Stimulated activated CD4-positive, alpha-beta T cell treated with anti-CD3 and anti-CD28 coated beads, Interleukin-1b, Interleukin-23, amount 100 ng/mL, for 1 hour (primary cell): Measurements from ENCODE around the gene TRIM38.
"Not testable (repeated sequence)": the region's sequence is repeated elsewhere in the genome, so short reads cannot be mapped to it uniquely, and the experiment has no call there.

Experiments
- DNase-seq, 2 donors: peaks; one replicate each; pipeline ENCODE4 v3.0.0-alpha.2; 2020; ENCODE audit warnings: low read depth in 2 of 2

TRIM38 gene, protein sequence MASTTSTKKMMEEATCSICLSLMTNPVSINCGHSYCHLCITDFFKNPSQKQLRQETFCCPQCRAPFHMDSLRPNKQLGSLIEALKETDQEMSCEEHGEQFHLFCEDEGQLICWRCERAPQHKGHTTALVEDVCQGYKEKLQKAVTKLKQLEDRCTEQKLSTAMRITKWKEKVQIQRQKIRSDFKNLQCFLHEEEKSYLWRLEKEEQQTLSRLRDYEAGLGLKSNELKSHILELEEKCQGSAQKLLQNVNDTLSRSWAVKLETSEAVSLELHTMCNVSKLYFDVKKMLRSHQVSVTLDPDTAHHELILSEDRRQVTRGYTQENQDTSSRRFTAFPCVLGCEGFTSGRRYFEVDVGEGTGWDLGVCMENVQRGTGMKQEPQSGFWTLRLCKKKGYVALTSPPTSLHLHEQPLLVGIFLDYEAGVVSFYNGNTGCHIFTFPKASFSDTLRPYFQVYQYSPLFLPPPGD

GRCh38 chr6:25962149-25963127 is at the start of gene TRIM38:
Gene TRIM38 (plus strand): TSS chr6:25962802. CDS start chr6:25966523, 3,721 bp downstream.
- peak; percentile 22 to 53 for DNase-seq

DNA sequence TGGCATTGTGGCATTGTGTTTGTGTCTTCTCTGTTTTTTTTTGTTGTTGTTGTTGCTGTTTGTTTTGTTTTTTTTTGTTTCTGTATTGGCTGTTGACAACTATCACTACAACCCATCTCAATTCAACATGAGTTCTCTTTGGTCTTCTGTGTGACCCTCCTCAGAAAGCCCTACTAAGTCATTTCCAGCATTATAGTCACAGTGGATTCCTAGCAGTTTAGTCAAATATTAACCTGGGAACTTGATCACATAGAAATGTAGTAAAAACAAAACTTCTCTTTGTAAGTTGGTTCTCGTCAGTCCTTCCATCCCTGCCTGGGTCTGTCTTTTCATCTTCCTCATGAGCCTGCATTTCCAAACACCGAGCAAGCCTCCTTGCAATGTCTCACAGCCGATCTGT is 48.9 kb upstream of the TRIM38 start:
- DNase-seq = no peak

DNA sequence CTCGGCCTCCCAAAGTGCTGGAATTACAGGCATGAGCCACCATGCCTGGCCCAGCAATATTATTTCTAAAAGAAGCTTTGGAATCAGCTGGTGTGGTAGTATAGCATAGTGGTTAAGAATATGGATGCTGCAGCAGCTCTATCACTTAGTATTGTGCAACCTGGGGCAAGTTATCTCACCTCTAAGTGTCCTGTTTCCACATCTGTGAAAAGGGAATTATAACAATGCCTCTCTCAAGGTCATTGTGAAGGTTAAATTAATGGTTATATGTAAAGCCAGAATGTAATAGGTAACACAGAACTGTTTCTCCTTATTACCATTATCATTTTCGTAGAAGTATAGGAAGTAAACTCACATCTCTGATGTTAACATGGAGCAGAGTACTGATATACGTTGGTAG is 46.3 kb upstream of the TRIM38 start:
- DNase-seq = no peak

DNA sequence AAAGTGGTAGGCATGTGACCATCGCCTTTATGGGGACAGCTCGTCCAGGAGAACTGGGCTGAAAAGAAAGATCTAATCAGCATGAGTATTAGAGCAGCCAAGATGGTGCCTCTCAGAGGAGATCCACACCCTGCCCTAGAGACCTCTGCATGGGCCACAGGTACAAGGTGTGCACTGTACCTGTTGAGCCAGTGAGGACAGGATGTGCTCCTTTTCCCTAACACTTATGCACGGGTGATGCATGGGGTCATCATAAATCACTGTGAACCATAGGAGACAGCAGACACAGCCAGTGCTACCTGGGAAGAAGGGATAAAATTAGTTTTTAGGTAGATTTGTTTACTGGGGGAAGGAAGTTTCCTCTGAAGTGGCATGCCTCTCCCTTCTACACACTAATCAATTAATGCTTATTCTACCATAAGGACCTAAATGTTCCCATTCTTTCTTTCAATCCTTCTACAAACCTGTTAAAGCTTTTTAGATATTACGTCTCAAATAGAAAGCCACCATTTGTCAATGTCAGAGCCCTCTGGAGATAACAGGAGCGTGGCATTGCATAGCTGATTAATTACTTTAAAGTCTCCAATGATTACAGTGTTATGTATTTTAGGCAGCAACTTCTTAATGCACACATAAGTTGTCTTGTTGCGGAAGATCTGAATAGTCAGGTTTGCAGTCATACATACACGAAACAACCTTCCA is 45.7 kb upstream of the TRIM38 start:
- DNase-seq = no peak

GRCh38 chr6:25918083-25918683 is 44.4 kb upstream of the TRIM38 start:
- no peak for DNase-seq

- DNase-seq = no peak
Observed at GRCh38 chr6:25919657-25920056, 42.9 kb upstream of the TRIM38 start.

GRCh38 chr6:25921525-25922203 is 40.9 kb upstream of the TRIM38 start:
- no peak for DNase-seq

GRCh38 chr6:25922301-25922700 is 40.3 kb upstream of the TRIM38 start:
- no peak for DNase-seq

DNA sequence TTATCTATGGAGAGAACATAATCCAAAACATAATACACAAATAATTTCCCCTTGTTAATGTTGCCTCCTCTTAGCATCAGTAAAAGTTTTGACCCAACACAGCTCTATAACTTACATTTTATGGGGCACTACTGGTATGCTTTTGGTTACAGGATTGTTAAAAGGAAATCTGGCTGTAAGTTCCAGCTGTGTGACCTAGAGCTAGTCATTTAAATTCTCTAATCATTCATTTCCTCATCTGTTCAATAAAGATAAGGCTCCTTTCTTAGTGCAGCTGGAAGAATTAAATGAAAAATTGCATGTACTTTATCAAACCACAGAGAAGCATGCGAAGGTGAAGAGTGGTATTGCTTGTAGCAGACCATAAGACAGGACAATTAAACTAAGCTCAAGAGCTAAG is 36.7 kb upstream of the TRIM38 start:
- DNase-seq = no peak

DNA sequence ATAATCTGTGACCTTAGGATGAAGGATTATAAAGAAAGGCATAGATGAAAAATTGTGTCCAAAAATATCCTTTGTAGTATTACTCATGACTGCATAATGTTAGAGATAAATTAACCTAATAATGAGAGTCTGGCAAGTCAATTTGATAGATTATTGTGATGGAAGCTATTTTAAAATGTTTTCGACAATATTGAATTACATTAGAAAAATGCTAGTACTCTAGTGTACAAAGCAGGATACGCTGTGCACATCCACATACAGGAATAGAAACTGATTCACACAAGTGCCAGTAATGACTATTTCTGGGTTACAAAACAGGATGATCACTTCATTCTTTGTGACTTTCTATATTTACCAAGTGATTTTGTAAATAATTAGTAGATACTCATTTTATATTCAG is 35.4 kb upstream of the TRIM38 start:
- no peak for DNase-seq

GRCh38 chr6:25927756-25928216 is 34.8 kb upstream of the TRIM38 start:
- DNase-seq = no peak

- DNase-seq = no peak
Observed at GRCh38 chr6:25928562-25929324, 33.9 kb upstream of the TRIM38 start.

GRCh38 chr6:25929785-25930184 is 32.8 kb upstream of the TRIM38 start:
- DNase-seq = not testable (repeated sequence)

GRCh38 chr6:25930532-25931410 is 31.8 kb upstream of the TRIM38 start, which contains the start of gene SLC17A2:
Gene SLC17A2 (minus strand): TSS chr6:25930691. CDS start chr6:25925796, 4,895 bp downstream.
- no peak for DNase-seq

- no peak for DNase-seq
Observed at GRCh38 chr6:25931411-25931709, 31.2 kb upstream of the TRIM38 start.

- no peak for DNase-seq
Observed at GRCh38 chr6:25934156-25934555, 28.4 kb upstream of the TRIM38 start.

GRCh38 chr6:25934735-25935313 is 27.8 kb upstream of the TRIM38 start:
- no peak for DNase-seq

DNA sequence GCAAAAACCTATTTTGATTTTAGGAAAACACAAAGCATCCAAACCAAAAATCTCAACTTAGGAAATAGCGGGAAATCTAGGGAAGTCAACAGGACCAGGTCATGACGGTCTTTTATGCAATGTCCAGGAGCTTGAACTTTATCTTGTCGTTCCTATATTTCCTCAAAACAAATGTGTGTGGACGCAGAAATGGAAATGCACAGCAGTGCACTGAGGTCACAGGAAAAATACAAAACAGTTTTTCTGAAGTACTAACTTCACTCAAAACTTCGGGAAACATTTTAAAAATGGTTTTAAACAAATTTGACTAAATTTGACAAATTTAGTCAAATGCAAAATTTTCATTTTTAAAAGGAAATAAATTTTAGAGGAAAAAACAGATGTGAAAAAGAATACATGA is 26.6 kb upstream of the TRIM38 start:
- DNase-seq = no peak

- no peak for DNase-seq
Observed at GRCh38 chr6:25939593-25939992, 23.0 kb upstream of the TRIM38 start.
